ENCODE measurements around the gene FAM171A2.
A peak's percentile ranks its signal among the peaks of the same experiment; 100 is the strongest.

- TF ChIP-seq POLR2A (IDR thresholded peaks at IDR 0.05), result peak in 1 of 2 donors; percentile 35
- TF ChIP-seq CTCF (IDR thresholded peaks at IDR 0.05), result no peak
Observed at GRCh38 chr17:44385287-44386181, 21.9 kb upstream of the FAM171A2 start.
